Smooth muscle cell (in vitro differentiated cells): ENCODE data around the gene WDR4. TPM values are rescaled to one million over a fixed set of nuclear protein-coding genes. Genes with fewer than 3 reads are reported as not detected.
"Not testable (repeated sequence)": the region's sequence is repeated elsewhere in the genome, so short reads cannot be mapped to it uniquely, and the experiment has no call there.

Source experiments
- DNase-seq: peaks from one replicate; lab custom pipeline; 2025; ENCODE audit not compliant: unreplicated experiment; lab: John Stamatoyannopoulos, UW
- H2AFZ ChIP-seq: fragments of 200-600 bp; sonication (generic); 2 replicates; pipeline ENCODE4 v1.6.0; 2016; ENCODE audit warnings: antibody characterized with exemption, low read depth, mild to moderate bottlenecking
- H3F3A ChIP-seq: fragments of 200-600 bp; sonication (generic); 2 replicates; pipeline ENCODE4 v1.6.0; 2017; ENCODE audit warnings: antibody characterized with exemption, low read depth
- H3K27ac ChIP-seq: fragments of 200-600 bp; sonication (generic); 2 replicates; pipeline ENCODE4 v1.5.1; 2016; ENCODE audit warnings: low read depth, mild to moderate bottlenecking
- H3K27me3 ChIP-seq: fragments of 200-600 bp; sonication (generic); 2 replicates; pipeline ENCODE4 v1.6.1; 2016; ENCODE audit warnings: low read depth, mild to moderate bottlenecking
- H3K36me3 ChIP-seq: fragments of 200-600 bp; sonication (generic); 2 replicates; pipeline ENCODE4 v1.5.1; 2016; ENCODE audit warnings: low read depth
- H3K4me1 ChIP-seq: fragments of 200-600 bp; sonication (generic); 2 replicates; pipeline ENCODE4 v1.5.1; 2016; ENCODE audit warnings: low read depth
- H3K4me2 ChIP-seq: fragments of 200-600 bp; sonication (generic); 2 replicates; pipeline ENCODE4 v1.6.0; 2016; ENCODE audit warnings: mild to moderate bottlenecking
- H3K4me3 ChIP-seq: fragments of 200-600 bp; sonication (generic); 2 replicates; pipeline ENCODE4 v1.5.1; 2016; ENCODE audit warnings: mild to moderate bottlenecking
- H3K79me2 ChIP-seq: fragments of 200-600 bp; sonication (generic); 2 replicates; pipeline ENCODE4 v1.6.0; 2016; ENCODE audit warnings: low read depth, mild to moderate bottlenecking
- H3K9ac ChIP-seq: fragments of 200-600 bp; sonication (generic); 2 replicates; pipeline ENCODE4 v1.6.0; 2016; ENCODE audit warnings: low read depth
- H3K9me3 ChIP-seq: fragments of 200-600 bp; sonication (generic); replicated peaks from 2 replicates; pipeline ENCODE4 v1.5.1; 2016; ENCODE audit warnings: low read depth
- H4K20me1 ChIP-seq: fragments of 200-600 bp; sonication (generic); 2 replicates; pipeline ENCODE4 v1.6.0; 2016; ENCODE audit warnings: low read depth
- WGBS: methylation state at CpG from one replicate; pipeline ENCODE4 v1.1.7; 2016; ENCODE audit warnings: low lambda C conversion rate; 5-methylcytosine and 5-hydroxymethylcytosine counted together
- polyA plus RNA-seq: library from polyadenylated mRNA; unstranded; fragments of >200 nt; fragmentation: Nextera tagmentation; extraction: Ambion mirVana; gene quantifications from 2 replicates; pipeline ENCODE4 v1.2.1, GENCODE V29; 2016
- total RNA-seq: library from RNA; depleted of rRNA; stranded (reverse); fragments of >200 nt; gene quantifications from 2 replicates; pipeline ENCODE4 v1.2.3, GENCODE V29; 2014
- TF ChIP-seq, protein P1 (sequence below): fragments of 200-600 bp; sonication (generic); IDR thresholded peaks from 2 replicates; pipeline ENCODE4 v1.5.1; 2017; ENCODE audit warnings: borderline replicate concordance, mild to moderate bottlenecking, antibody characterized with exemption; ENCODE audit not compliant: insufficient read depth, poor library complexity, severe bottlenecking

WDR4 gene
- total and polyA plus RNA-seq, 2 experiments from 2014 or later = 5.1 TPM

DNA sequence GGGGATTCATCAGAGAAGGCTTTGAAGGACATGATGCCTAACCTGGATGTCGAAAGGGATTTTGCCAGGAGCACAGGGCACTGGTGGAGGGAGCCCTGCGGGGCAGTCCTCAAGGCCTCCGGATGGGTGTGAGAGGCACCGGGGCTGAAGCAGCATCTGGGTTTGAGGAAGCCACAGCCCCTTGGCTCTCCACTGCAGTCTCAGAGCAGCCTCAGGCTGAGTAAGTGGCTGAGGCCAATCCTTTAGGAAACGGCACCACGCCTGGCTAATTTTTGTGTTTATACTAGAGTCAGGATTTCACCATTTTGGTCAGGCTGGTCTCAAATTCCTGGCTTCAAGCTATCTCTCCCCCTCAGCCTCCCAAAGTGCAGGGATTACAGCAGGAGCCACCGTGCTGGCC lies 34.1 kb upstream of the WDR4 start:
- no peak overlapping the region for H3K4me3 ChIP-seq
- H2AFZ ChIP-seq = no peak overlapping the region
- no peak overlapping the region for H3K9ac ChIP-seq
- H3K27ac ChIP-seq = no peak overlapping the region
- peaks cover 9% of the 10 kb centered on the region for H3F3A ChIP-seq
- no peak overlapping the region for H3K4me2 ChIP-seq
- H3K27me3 ChIP-seq = no peaks in the 10 kb centered on the region
- TF ChIP-seq, protein P1, sequence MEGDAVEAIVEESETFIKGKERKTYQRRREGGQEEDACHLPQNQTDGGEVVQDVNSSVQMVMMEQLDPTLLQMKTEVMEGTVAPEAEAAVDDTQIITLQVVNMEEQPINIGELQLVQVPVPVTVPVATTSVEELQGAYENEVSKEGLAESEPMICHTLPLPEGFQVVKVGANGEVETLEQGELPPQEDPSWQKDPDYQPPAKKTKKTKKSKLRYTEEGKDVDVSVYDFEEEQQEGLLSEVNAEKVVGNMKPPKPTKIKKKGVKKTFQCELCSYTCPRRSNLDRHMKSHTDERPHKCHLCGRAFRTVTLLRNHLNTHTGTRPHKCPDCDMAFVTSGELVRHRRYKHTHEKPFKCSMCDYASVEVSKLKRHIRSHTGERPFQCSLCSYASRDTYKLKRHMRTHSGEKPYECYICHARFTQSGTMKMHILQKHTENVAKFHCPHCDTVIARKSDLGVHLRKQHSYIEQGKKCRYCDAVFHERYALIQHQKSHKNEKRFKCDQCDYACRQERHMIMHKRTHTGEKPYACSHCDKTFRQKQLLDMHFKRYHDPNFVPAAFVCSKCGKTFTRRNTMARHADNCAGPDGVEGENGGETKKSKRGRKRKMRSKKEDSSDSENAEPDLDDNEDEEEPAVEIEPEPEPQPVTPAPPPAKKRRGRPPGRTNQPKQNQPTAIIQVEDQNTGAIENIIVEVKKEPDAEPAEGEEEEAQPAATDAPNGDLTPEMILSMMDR = no peak
- H3K9me3 ChIP-seq = no peaks in the 10 kb centered on the region
- H3K79me2 ChIP-seq = no peaks in the 10 kb centered on the region
- no peak for DNase-seq
- no peaks in the 10 kb centered on the region for H3K4me1 ChIP-seq
- H3K36me3 ChIP-seq = peaks cover 7% of the 10 kb centered on the region
- 69% methylated on average over 7 of the region's 7 CpGs for WGBS
- no peaks in the 10 kb centered on the region for H4K20me1 ChIP-seq

DNA sequence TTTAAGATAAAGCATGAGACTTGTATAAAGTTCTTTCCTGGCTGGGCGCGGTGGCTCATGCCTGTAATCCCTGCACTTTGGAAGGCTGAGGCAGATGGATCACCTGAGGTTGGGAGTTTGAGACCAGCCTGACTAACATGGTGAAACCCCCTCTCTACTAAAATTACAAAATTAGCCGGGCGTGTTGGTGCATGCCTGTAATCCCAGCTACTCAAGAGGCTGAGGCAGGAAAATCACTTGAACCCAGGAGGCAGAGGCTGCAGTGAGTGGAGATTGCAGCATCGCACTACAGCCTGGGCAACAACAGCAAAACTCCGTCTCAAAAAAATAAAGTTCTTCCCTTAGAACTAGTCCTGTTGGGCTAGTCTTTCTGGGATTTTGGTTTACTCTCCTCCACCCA lies 32.6 kb upstream of the WDR4 start:
- H3K4me3 ChIP-seq, H3K9me3 ChIP-seq, H3K4me1 ChIP-seq, H2AFZ ChIP-seq, H3K79me2 ChIP-seq, H3K9ac ChIP-seq, H3K27me3 ChIP-seq, H4K20me1 ChIP-seq, H3F3A ChIP-seq, H3K36me3 ChIP-seq, H3K27ac ChIP-seq, DNase-seq, H3K4me2 ChIP-seq: not testable (repeated sequence)
- WGBS = 94% methylated on average over 6 of the region's 6 CpGs

DNA sequence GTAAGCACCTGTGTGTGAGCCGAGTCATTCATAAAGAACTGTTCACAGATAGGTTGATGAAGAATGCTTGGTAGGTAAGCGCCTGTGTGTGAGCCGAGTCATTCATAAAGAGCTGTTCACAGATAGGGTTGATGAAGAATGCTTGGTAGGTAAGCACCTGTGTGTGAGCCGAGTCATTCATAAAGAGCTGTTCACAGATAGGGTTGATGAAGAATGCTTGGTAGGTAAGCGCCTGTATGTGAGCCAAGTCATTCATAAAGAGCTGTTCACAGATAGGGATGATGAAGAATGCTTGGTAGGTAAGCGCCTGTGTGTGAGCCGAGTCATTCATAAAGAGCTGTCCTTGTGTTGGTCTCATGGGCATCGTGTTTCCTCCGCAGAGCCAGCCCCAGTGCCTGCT lies 29.1 kb upstream of the WDR4 start:
- not testable (repeated sequence) for H3K9me3 ChIP-seq, H3K4me3 ChIP-seq, H4K20me1 ChIP-seq, H3K36me3 ChIP-seq, H3K79me2 ChIP-seq, H3K9ac ChIP-seq, H3K4me1 ChIP-seq, H3K27me3 ChIP-seq, H3F3A ChIP-seq, DNase-seq, H3K4me2 ChIP-seq, H3K27ac ChIP-seq, H2AFZ ChIP-seq
- 98% methylated on average over 9 of the region's 9 CpGs for WGBS

DNA sequence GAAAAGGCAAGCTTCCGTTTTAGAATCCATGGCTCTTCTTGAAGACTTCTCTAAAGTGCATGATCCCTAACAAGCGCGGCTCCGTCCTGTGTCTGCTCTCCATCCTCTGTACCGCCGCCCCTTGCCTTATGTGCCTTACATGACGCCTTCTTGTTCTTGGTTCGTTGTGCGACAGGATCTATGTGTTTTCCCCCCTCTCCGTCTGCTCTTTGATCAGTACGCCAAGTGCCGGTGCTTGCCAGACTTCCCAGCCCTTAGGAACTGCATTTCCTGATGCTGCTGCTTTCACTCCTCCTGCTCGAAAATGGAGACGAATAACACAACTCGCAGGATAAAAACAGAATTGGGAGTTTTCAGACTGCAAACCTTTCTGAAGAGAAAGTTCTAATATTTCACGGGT lies 26.9 kb upstream of the WDR4 start:
- H4K20me1 ChIP-seq = peaks cover 21% of the 10 kb centered on the region
- no peaks in the 10 kb centered on the region for H3K4me1 ChIP-seq
- H3K79me2 ChIP-seq = no peaks in the 10 kb centered on the region
- H3F3A ChIP-seq = no peaks in the 10 kb centered on the region
- 99% methylated on average over 16 of the region's 16 CpGs for WGBS
- H3K27ac ChIP-seq = no peak overlapping the region
- no peak overlapping the region for H2AFZ ChIP-seq
- no peak for DNase-seq
- H3K4me2 ChIP-seq = no peak overlapping the region
- peaks cover 7% of the 10 kb centered on the region for H3K36me3 ChIP-seq
- no peak overlapping the region for H3K9ac ChIP-seq
- no peak overlapping the region for H3K4me3 ChIP-seq
- H3K9me3 ChIP-seq = no peaks in the 10 kb centered on the region
- H3K27me3 ChIP-seq = no peaks in the 10 kb centered on the region
- TF ChIP-seq, protein P1 = no peak

DNA sequence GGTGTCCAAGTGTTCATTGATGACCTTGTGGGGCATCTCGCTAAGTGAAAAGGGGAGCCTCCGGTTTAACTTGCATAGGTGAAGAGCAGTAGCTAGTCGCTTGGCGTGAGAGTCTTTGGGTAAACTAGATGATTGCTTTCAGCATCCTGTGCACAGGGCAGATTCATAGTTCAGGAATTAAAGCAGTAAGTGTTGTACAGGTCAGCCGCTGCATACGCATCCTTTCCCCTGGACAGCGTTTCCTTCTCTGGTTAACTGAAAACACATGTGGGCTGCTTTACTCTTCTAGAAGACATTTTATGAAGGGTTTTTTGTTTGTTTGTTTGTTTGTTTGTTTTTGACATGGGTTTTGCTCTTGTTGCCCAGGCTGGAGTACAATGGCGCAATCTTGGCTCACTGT lies 25.9 kb upstream of the WDR4 start:
- TF ChIP-seq, protein P1 = no peak
- DNase-seq = no peak

More for the DNA sequence above, 25.9 kb upstream of the WDR4 start:
- Histone ChIP-seq H3K9ac (no peak overlapping the region), H3K36me3 (peaks cover 6% of the 10 kb centered on the region), H3K79me2 (no peaks in the 10 kb centered on the region), H3F3A (no peaks in the 10 kb centered on the region), H3K27me3 (no peaks in the 10 kb centered on the region), H2AFZ (no peak overlapping the region), H3K4me3 (no peak overlapping the region), H3K4me2 (no peak overlapping the region), H3K27ac (no peak overlapping the region), H3K4me1 (no peaks in the 10 kb centered on the region), H3K9me3 (no peaks in the 10 kb centered on the region), H4K20me1 (peaks cover 31% of the 10 kb centered on the region)
- 96% methylated on average over 8 of the region's 8 CpGs for WGBS
